H9 (cell line): ENCODE results near the gene ETV6. TPM values are rescaled to one million over a fixed set of nuclear protein-coding genes. Genes with fewer than 3 reads are reported as not detected.

Experiments used
- DNase-seq: peaks from one replicate; pipeline ENCODE4 v3.0.0-alpha.2; 2017
- H2AFZ ChIP-seq: one replicate; pipeline ENCODE4 v1.6.1; 2013; ENCODE audit warnings: mild to moderate bottlenecking, low read length, control low read depth, moderate library complexity
- H2AK5ac ChIP-seq: 2 replicates; pipeline ENCODE4 v1.6.1; 2013; ENCODE audit warnings: low read length, control low read depth, mixed read lengths; ENCODE audit not compliant: insufficient read length
- H2BK120ac ChIP-seq: one replicate; pipeline ENCODE4 v1.6.1; 2013; ENCODE audit warnings: low read depth, mild to moderate bottlenecking, low read length, control low read depth, inconsistent platforms; ENCODE audit not compliant: poor library complexity, severe bottlenecking
- H2BK12ac ChIP-seq: 2 replicates; pipeline ENCODE4 v1.6.1; 2013; ENCODE audit warnings: low read length, control low read depth, mixed read lengths, low read depth; ENCODE audit not compliant: insufficient read length
- H2BK15ac ChIP-seq: 2 replicates; pipeline ENCODE4 v1.6.1; 2013; ENCODE audit warnings: low read depth, low read length, control low read depth
- H2BK20ac ChIP-seq: one replicate; pipeline ENCODE4 v1.6.1; 2013; ENCODE audit warnings: low read depth, mild to moderate bottlenecking, low read length, control low read depth, inconsistent platforms; ENCODE audit not compliant: poor library complexity, severe bottlenecking
- H2BK5ac ChIP-seq: 2 replicates; pipeline ENCODE4 v1.6.1; 2013; ENCODE audit warnings: low read length, control low read depth, mixed read lengths; ENCODE audit not compliant: insufficient read length
- H3K14ac ChIP-seq: 2 replicates; pipeline ENCODE4 v1.6.1; 2013; ENCODE audit warnings: low read length, control low read depth; ENCODE audit not compliant: insufficient read depth
- H3K18ac ChIP-seq: 2 replicates; pipeline ENCODE4 v1.6.1; 2013; ENCODE audit warnings: low read depth, mild to moderate bottlenecking, mixed read lengths, low read length, control low read depth; ENCODE audit not compliant: insufficient read length
- H3K23ac ChIP-seq: 2 replicates; pipeline ENCODE4 v1.6.1; 2013; ENCODE audit warnings: low read length, control low read depth, mixed read lengths, low read depth; ENCODE audit not compliant: insufficient read length
- H3K23me2 ChIP-seq: 2 replicates; pipeline ENCODE4 v1.6.1; 2013; ENCODE audit warnings: low read depth, mild to moderate bottlenecking, mixed read lengths, low read length, control low read depth; ENCODE audit not compliant: insufficient read length, poor library complexity, severe bottlenecking
- H3K27ac ChIP-seq: 2 replicates; pipeline ENCODE4 v1.5.1; 2013; ENCODE audit warnings: low read length, control low read depth, mixed read lengths, low read depth; ENCODE audit not compliant: insufficient read length
- H3K27me3 ChIP-seq: 2 replicates; pipeline ENCODE4 v1.6.1; 2013; ENCODE audit warnings: low read length, control low read depth, inconsistent platforms; ENCODE audit not compliant: insufficient read depth
- H3K4ac ChIP-seq: 2 replicates; pipeline ENCODE4 v1.6.1; 2013; ENCODE audit warnings: low read depth, mild to moderate bottlenecking, control low read depth, inconsistent platforms, low read length, moderate library complexity
- H3K4me1 ChIP-seq: 2 replicates; pipeline ENCODE4 v1.6.1; 2013; ENCODE audit warnings: low read length, control low read depth, inconsistent platforms; ENCODE audit not compliant: insufficient read depth
- H3K4me2 ChIP-seq: 2 replicates; pipeline ENCODE4 v1.6.1; 2013; ENCODE audit warnings: low read length, control low read depth, mixed read lengths; ENCODE audit not compliant: insufficient read length, insufficient read depth
- H3K56ac ChIP-seq: 2 replicates; pipeline ENCODE4 v1.6.1; 2013; ENCODE audit warnings: low read depth, mild to moderate bottlenecking, mixed read lengths, low read length, control low read depth; ENCODE audit not compliant: insufficient read length
- H3K79me1 ChIP-seq: 2 replicates; pipeline ENCODE4 v1.6.1; 2013; ENCODE audit warnings: low read depth, mild to moderate bottlenecking, moderate library complexity, low read length, control low read depth, inconsistent platforms; ENCODE audit not compliant: insufficient read depth, poor library complexity, severe bottlenecking
- H3K79me2 ChIP-seq: 2 replicates; pipeline ENCODE4 v1.6.1; 2013; ENCODE audit warnings: low read length, control low read depth, inconsistent platforms; ENCODE audit not compliant: insufficient read depth
- H3K9ac ChIP-seq: 2 replicates; pipeline ENCODE4 v1.6.1; 2013; ENCODE audit warnings: low read length, control low read depth, mixed read lengths; ENCODE audit not compliant: insufficient read length; ENCODE audit errors: extremely low read depth
- H3K9me3 ChIP-seq: one replicate; pipeline ENCODE4 v1.6.1; 2013; ENCODE audit warnings: low read depth, low read length, inconsistent platforms; ENCODE audit not compliant: control insufficient read depth
- H3T11ph ChIP-seq: one replicate; pipeline ENCODE4 v1.6.1; 2013; ENCODE audit warnings: mild to moderate bottlenecking, low read length, control low read depth, inconsistent platforms
- H4K20me1 ChIP-seq: one replicate; pipeline ENCODE4 v1.6.1; 2013; ENCODE audit not compliant: control insufficient read depth, insufficient read length, insufficient read depth
- H4K5ac ChIP-seq: 2 replicates; pipeline ENCODE4 v1.6.1; 2013; ENCODE audit warnings: low read depth, mild to moderate bottlenecking, mixed read lengths, low read length, control low read depth; ENCODE audit not compliant: insufficient read length
- H4K8ac ChIP-seq: replicated peaks from 2 replicates; pipeline ENCODE4 v1.6.1; 2013; ENCODE audit warnings: low read length, control low read depth, mixed read lengths, low read depth; ENCODE audit not compliant: insufficient read length
- H4K91ac ChIP-seq: 2 replicates; pipeline ENCODE4 v1.6.1; 2013; ENCODE audit warnings: low read depth, mild to moderate bottlenecking, moderate library complexity, mixed read lengths, low read length, control low read depth; ENCODE audit not compliant: insufficient read length
- H3K27ac Mint-ChIP-seq, 3 experiments: 2 replicates in 2 of 3; 3 replicates in 1 of 3; pipeline ENCODE4 v1.8.0; 2020 to 2021; ENCODE audit warnings: mixed read lengths in 3 of 3, mild to moderate bottlenecking in 1 of 3, moderate library complexity in 1 of 3
- H3K27me3 Mint-ChIP-seq: 2 replicates; pipeline ENCODE4 v1.8.0; 2021; ENCODE audit warnings: low read depth, mild to moderate bottlenecking, moderate library complexity, mixed read lengths
- H3K36me3 Mint-ChIP-seq, 3 experiments: 2 replicates in 2 of 3; 3 replicates in 1 of 3; pipeline ENCODE4 v1.8.0; 2020 to 2021; ENCODE audit warnings: low read depth in 3 of 3, mixed read lengths in 3 of 3; ENCODE audit not compliant: insufficient read depth in 1 of 3
- H3K4me1 Mint-ChIP-seq, 2 experiments: 2 replicates each; pipeline ENCODE4 v1.8.0; 2020; ENCODE audit warnings: mixed read lengths in 2 of 2
- H3K4me3 Mint-ChIP-seq, 2 experiments: 2 replicates in 1 of 2; 3 replicates in 1 of 2; pipeline ENCODE4 v1.8.0; 2020 to 2021; ENCODE audit warnings: mild to moderate bottlenecking in 2 of 2, mixed read lengths in 2 of 2, moderate library complexity in 1 of 2
- H3K9me3 Mint-ChIP-seq, 2 experiments: 2 replicates in 1 of 2; 3 replicates in 1 of 2; pipeline ENCODE4 v1.8.0; 2020; ENCODE audit warnings: mild to moderate bottlenecking in 2 of 2, mixed read lengths in 2 of 2, moderate library complexity in 1 of 2
- WGBS: extraction: QIAGEN DNeasy Blood & Tissue Kit; methylation state at CpG from one replicate; pipeline ENCODE4 v1.1.7; 2013; ENCODE audit warnings: missing lambda C conversion rate, low lambda C conversion rate, mixed read lengths; ENCODE audit not compliant: insufficient read length; ENCODE audit errors: extremely low coverage; 5-methylcytosine and 5-hydroxymethylcytosine counted together
- total RNA-seq: library from RNA; stranded (reverse); gene quantifications from 2 replicates; pipeline ENCODE4 v1.2.1, GENCODE V29; 2021
- TF ChIP-seq, protein P1 (sequence below): fragments of 200-600 bp; sonication (generic); conservative IDR thresholded peaks from 3 replicates; pipeline ENCODE4 v1.8.0; 2021; ENCODE audit warnings: antibody characterized with exemption, mild to moderate bottlenecking

Gene ETV6
- total RNA-seq, 1 experiment from 2014 or later, result 28.7 TPM

DNA sequence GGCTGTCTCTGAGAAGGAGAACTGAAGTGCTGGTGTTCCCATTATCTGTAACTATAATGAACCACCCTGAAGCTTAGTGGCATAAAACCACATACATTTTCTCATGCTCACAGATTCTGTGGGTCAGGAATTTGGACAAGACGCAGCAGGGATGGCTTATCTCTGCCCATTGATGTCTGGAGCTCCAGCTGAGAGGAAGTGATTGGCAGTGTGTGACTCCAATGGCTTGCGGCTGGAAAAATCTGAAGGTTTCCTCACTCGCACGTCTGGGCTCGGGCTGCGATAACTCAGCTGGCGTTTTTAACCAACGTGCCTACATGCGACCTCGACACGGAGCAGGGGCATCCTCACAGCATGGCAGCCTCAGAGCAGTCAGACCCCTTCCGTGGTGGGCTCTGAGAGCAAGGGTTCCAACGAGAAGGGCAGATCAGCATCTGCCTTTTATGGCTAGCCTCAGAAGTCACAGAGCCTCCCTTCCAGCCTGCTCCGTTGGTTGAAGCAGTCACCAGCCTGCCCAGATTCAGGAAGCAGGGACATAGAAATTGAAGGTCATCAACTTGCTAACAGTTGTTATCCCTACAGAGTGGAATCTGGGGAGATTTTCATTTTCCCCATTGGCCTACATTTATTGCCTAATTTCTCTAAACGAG, 277.9 kb downstream of the ETV6 start:
- Histone ChIP-seq H3K9ac (no peak overlapping the region), H3K79me1 (no peaks in the 10 kb centered on the region), H3K14ac (0 out of 2 replicates have a peak overlapping the region, but pooled peaks have one; percentile 58), H2BK15ac (no peak overlapping the region), H3K4me2 (no peak overlapping the region), H2AFZ (no peak overlapping the region), H2BK20ac (no peak overlapping the region), H4K8ac (no peak overlapping the region), H3K23ac (no peak overlapping the region), H3K9me3 (no peaks in the 10 kb centered on the region), H3K23me2 (no peaks in the 10 kb centered on the region), H4K20me1 (no peaks in the 10 kb centered on the region), H3K18ac (no peak overlapping the region), H2AK5ac (no peak overlapping the region), H3K79me2 (no peaks in the 10 kb centered on the region), H3T11ph (no peak overlapping the region), H3K27ac (no peak overlapping the region), H3K27me3 (no peaks in the 10 kb centered on the region), H2BK5ac (no peak overlapping the region), H4K5ac (no peak overlapping the region), H3K4me1 (no peaks in the 10 kb centered on the region), H3K4ac (no peak overlapping the region), H3K56ac (no peak overlapping the region), H2BK12ac (no peak overlapping the region), H4K91ac (no peak overlapping the region), H2BK120ac (no peak overlapping the region)
- no CpG with 5 or more reads among the region's 15 CpGs for WGBS
- H3K4me1 Mint-ChIP-seq, result peaks cover 3 to 5% of the 10 kb centered on the region in 2 experiments; a peak in 2 of 4 replicates
- no peaks in the 10 kb centered on the region for H3K9me3 Mint-ChIP-seq
- no peaks in the 10 kb centered on the region; the same call in 1 of the 2 replicates for H3K27me3 Mint-ChIP-seq
- DNase-seq, result no peak
- H3K36me3 Mint-ChIP-seq, result no peaks in the 10 kb centered on the region
- H3K4me3 Mint-ChIP-seq, result no peak overlapping the region
- H3K27ac Mint-ChIP-seq, result no peak overlapping the region; a peak in 1 of 7 replicates
- TF ChIP-seq, protein P1, sequence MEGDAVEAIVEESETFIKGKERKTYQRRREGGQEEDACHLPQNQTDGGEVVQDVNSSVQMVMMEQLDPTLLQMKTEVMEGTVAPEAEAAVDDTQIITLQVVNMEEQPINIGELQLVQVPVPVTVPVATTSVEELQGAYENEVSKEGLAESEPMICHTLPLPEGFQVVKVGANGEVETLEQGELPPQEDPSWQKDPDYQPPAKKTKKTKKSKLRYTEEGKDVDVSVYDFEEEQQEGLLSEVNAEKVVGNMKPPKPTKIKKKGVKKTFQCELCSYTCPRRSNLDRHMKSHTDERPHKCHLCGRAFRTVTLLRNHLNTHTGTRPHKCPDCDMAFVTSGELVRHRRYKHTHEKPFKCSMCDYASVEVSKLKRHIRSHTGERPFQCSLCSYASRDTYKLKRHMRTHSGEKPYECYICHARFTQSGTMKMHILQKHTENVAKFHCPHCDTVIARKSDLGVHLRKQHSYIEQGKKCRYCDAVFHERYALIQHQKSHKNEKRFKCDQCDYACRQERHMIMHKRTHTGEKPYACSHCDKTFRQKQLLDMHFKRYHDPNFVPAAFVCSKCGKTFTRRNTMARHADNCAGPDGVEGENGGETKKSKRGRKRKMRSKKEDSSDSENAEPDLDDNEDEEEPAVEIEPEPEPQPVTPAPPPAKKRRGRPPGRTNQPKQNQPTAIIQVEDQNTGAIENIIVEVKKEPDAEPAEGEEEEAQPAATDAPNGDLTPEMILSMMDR, result no peak
